H1 (cell line): Measurements from ENCODE around the gene ABLIM1. TPM values are rescaled to one million over a fixed set of nuclear protein-coding genes. Genes with fewer than 3 reads are reported as not detected.

ENCODE experiments used
- CTCF ChIA-PET: fragments of 300-600 bp; sonication (Branson Sonifier 250); formaldehyde crosslinking; loops from one replicate; lab custom pipeline; 2021; ENCODE audit not compliant: partially characterized antibody; lab: Charles Lee
- POLR2A ChIA-PET: fragments of 300-600 bp; sonication (Branson Sonifier 250); formaldehyde crosslinking; loops from one replicate; lab custom pipeline; 2021; ENCODE audit warnings: inconsistent platforms; ENCODE audit not compliant: partially characterized antibody; lab: Charles Lee
- DNase-seq, 2 experiments: peaks; one replicate each; pipeline versions ENCODE4 v3.0.0 to v3.0.0-alpha.2; 2010 to 2022; ENCODE audit warnings: low spot score in 2 of 2, low read depth in 1 of 2, mixed read lengths in 1 of 2
- FAIRE-seq: peaks from 2 replicates; lab custom pipeline; 2011; peaks lifted over from hg19 to GRCh38; lab: Jason Lieb, UNC
- H2AFZ ChIP-seq: 2 replicates; pipeline ENCODE4 v1.8.1; 2012; ENCODE audit warnings: low read length, inconsistent platforms
- H2AK5ac ChIP-seq: 2 replicates; pipeline ENCODE4 v1.6.1; 2013; ENCODE audit warnings: low read depth, low read length
- H2BK120ac ChIP-seq: replicated peaks from 2 replicates; pipeline ENCODE3; 2013; ENCODE audit warnings: low read depth, low read length, inconsistent platforms
- H2BK12ac ChIP-seq: 2 replicates; pipeline ENCODE4 v1.6.1; 2013; ENCODE audit warnings: low read depth, low read length
- H2BK15ac ChIP-seq: 2 replicates; pipeline ENCODE4 v1.6.1; 2013; ENCODE audit warnings: low read length
- H2BK20ac ChIP-seq: 2 replicates; pipeline ENCODE4 v1.6.1; 2013; ENCODE audit warnings: low read length
- H2BK5ac ChIP-seq: 2 replicates; pipeline ENCODE4 v1.6.1; 2013; ENCODE audit warnings: low read depth, low read length
- H3K14ac ChIP-seq: 2 replicates; pipeline ENCODE4 v1.6.1; 2013; ENCODE audit warnings: inconsistent platforms; ENCODE audit not compliant: insufficient read length
- H3K18ac ChIP-seq: 2 replicates; pipeline ENCODE4 v1.6.1; 2013; ENCODE audit warnings: low read length; ENCODE audit errors: extremely low read depth
- H3K23ac ChIP-seq: 2 replicates; pipeline ENCODE4 v1.6.1; 2013; ENCODE audit warnings: inconsistent platforms; ENCODE audit not compliant: insufficient read length
- H3K23me2 ChIP-seq: 2 replicates; pipeline ENCODE4 v1.6.1; 2013; ENCODE audit warnings: low read depth, low read length
- H3K27ac ChIP-seq: 2 replicates; pipeline ENCODE4 v1.6.1; 2011; ENCODE audit warnings: low read depth, low read length, inconsistent platforms
- H3K27me3 ChIP-seq, 4 experiments: replicated peaks in 1 of 4; 1 replicate in 1 of 4; 2 replicates in 3 of 4; pipeline versions ENCODE4 v1.6.1 to v1.8.1; 2011 to 2013; ENCODE audit warnings: low read length in 3 of 4, mild to moderate bottlenecking in 3 of 4, inconsistent platforms in 2 of 4, mixed read lengths in 2 of 4, moderate library complexity in 1 of 4; ENCODE audit not compliant: control insufficient read depth in 3 of 4, insufficient read depth in 3 of 4; ENCODE audit errors: extremely low read depth in 1 of 4
- H3K36me3 ChIP-seq, 4 experiments: 2 replicates each; pipeline versions ENCODE4 v1.6.1 to v1.8.1; 2011 to 2013; ENCODE audit warnings: mild to moderate bottlenecking in 4 of 4, low read length in 3 of 4, moderate library complexity in 2 of 4, control low read depth in 1 of 4, inconsistent platforms in 1 of 4; ENCODE audit not compliant: insufficient read depth in 4 of 4, control insufficient read depth in 2 of 4
- H3K4ac ChIP-seq: replicated peaks from 2 replicates; pipeline ENCODE3; 2013; ENCODE audit warnings: low read length, low read depth, mixed read lengths, inconsistent platforms; ENCODE audit not compliant: insufficient read length
- H3K4me1 ChIP-seq, 4 experiments: replicated peaks in 1 of 4; 1 replicate in 1 of 4; 2 replicates in 3 of 4; pipeline versions ENCODE4 v1.6.1 to v1.8.1; 2011 to 2013; ENCODE audit warnings: low read length in 3 of 4, inconsistent platforms in 2 of 4, mixed read lengths in 1 of 4; ENCODE audit not compliant: insufficient read depth in 4 of 4, control insufficient read depth in 3 of 4
- H3K4me2 ChIP-seq, 2 experiments: 2 replicates each; pipeline versions ENCODE4 v1.6.1 to v1.8.1; 2011 to 2013; ENCODE audit warnings: low read depth in 2 of 2, low read length in 2 of 2, control low read depth in 1 of 2, inconsistent platforms in 1 of 2, mild to moderate bottlenecking in 1 of 2; ENCODE audit not compliant: insufficient read depth in 1 of 2
- H3K4me3 ChIP-seq, 4 experiments: fragments of 200-600, 300-600 bp in 1 of 4; sonication (generic), shearing (Covaris generic), sonication (Bioruptor Twin) in 1 of 4; 2 replicates each; pipeline versions ENCODE4 v1.5.1 to v1.8.1; 2011 to 2016; ENCODE audit warnings: low read length in 4 of 4, low read depth in 3 of 4, control low read depth in 2 of 4, inconsistent platforms in 2 of 4, mild to moderate bottlenecking in 2 of 4, mixed read lengths in 1 of 4, moderate library complexity in 1 of 4; ENCODE audit not compliant: insufficient read depth in 2 of 4; ENCODE audit errors: extremely low read depth in 1 of 4
- H3K56ac ChIP-seq: replicated peaks from 2 replicates; pipeline ENCODE3; 2013; ENCODE audit warnings: low read depth, mild to moderate bottlenecking, mixed read lengths, low read length, inconsistent platforms; ENCODE audit not compliant: insufficient read length
- H3K79me1 ChIP-seq: 2 replicates; pipeline ENCODE4 v1.6.1; 2013; ENCODE audit warnings: low read depth, low read length, control low read depth
- H3K79me2 ChIP-seq, 2 experiments: 2 replicates each; pipeline versions ENCODE4 v1.6.1 to v1.8.1; 2012 to 2013; ENCODE audit warnings: low read length in 2 of 2, mild to moderate bottlenecking in 2 of 2, inconsistent platforms in 1 of 2; ENCODE audit not compliant: insufficient read depth in 2 of 2, control insufficient read depth in 1 of 2
- H3K9ac ChIP-seq, 4 experiments: replicated peaks in 1 of 4; 1 replicate in 1 of 4; 2 replicates in 3 of 4; pipeline versions ENCODE4 v1.6.1 to v1.8.1; 2011 to 2013; ENCODE audit warnings: low read depth in 3 of 4, low read length in 3 of 4, control low read depth in 2 of 4, mild to moderate bottlenecking in 2 of 4, moderate library complexity in 2 of 4, inconsistent platforms in 1 of 4; ENCODE audit errors: extremely low read depth in 1 of 4
- H3K9me3 ChIP-seq, 2 experiments: 2 replicates each; pipeline versions ENCODE4 v1.6.1 to v1.8.1; 2012 to 2013; ENCODE audit warnings: mild to moderate bottlenecking in 2 of 2, moderate library complexity in 2 of 2, control low read depth in 1 of 2, inconsistent platforms in 1 of 2, low read depth in 1 of 2, low read length in 1 of 2, mixed read lengths in 1 of 2; ENCODE audit not compliant: insufficient read depth in 2 of 2
- H4K20me1 ChIP-seq, 2 experiments: replicated peaks in 1 of 2; 2 replicates each; pipeline versions ENCODE3 to v1.8.1; 2011 to 2013; ENCODE audit warnings: inconsistent platforms in 2 of 2, low read length in 2 of 2, mild to moderate bottlenecking in 1 of 2; ENCODE audit not compliant: insufficient read depth in 2 of 2, control insufficient read depth in 1 of 2
- H4K5ac ChIP-seq: 2 replicates; pipeline ENCODE4 v1.6.1; 2013; ENCODE audit warnings: low read length, low read depth, mixed read lengths, inconsistent platforms; ENCODE audit not compliant: insufficient read length
- H4K8ac ChIP-seq: 2 replicates; pipeline ENCODE4 v1.8.0; 2013; ENCODE audit warnings: mild to moderate bottlenecking, moderate library complexity, low read length, inconsistent platforms; ENCODE audit not compliant: insufficient read depth; ENCODE audit errors: extremely low read depth
- H4K91ac ChIP-seq: replicated peaks from 2 replicates; pipeline ENCODE3; 2013; ENCODE audit warnings: low read length, mixed read lengths, inconsistent platforms; ENCODE audit not compliant: insufficient read length
- BACH1 ChIP-seq: IDR thresholded peaks from 2 replicates; pipeline ENCODE4 v1.6.1; 2012; ENCODE audit warnings: low read length, improper control_type of control experiment
- GABPA ChIP-seq: IDR thresholded peaks from 2 replicates; pipeline ENCODE4 v1.6.1; 2011; ENCODE audit warnings: mild to moderate bottlenecking, low read length, moderate library complexity, borderline replicate concordance; ENCODE audit not compliant: insufficient read depth
- HDAC2 ChIP-seq, 2 experiments: fragments of 300-600 bp in 1 of 2; sonication (generic) in 1 of 2; IDR thresholded peaks; 2 replicates each; pipeline ENCODE4 v1.6.1; 2011 to 2012; ENCODE audit warnings: low read depth in 2 of 2, low read length in 2 of 2, mild to moderate bottlenecking in 2 of 2, moderate library complexity in 2 of 2, borderline replicate concordance in 1 of 2, inconsistent platforms in 1 of 2
- KDM5A ChIP-seq: fragments of 200-600 bp; IDR thresholded peaks from 2 replicates; pipeline ENCODE4 v1.7.1; 2012; ENCODE audit warnings: mild to moderate bottlenecking, low read length, inconsistent platforms, mixed read lengths
- NANOG ChIP-seq: IDR thresholded peaks from 2 replicates; pipeline ENCODE4 v1.6.1; 2011; ENCODE audit warnings: low read length, low read depth, mild to moderate bottlenecking, inconsistent platforms; ENCODE audit not compliant: insufficient read depth, poor library complexity, severe bottlenecking
- NRF1 ChIP-seq: IDR thresholded peaks from 2 replicates; pipeline ENCODE4 v1.6.1; 2011; ENCODE audit warnings: mild to moderate bottlenecking, low read depth, low read length, improper control_type of control experiment
- POLR2A ChIP-seq, 2 experiments: IDR thresholded peaks; 1 replicate in 1 of 2; 2 replicates in 1 of 2; pipeline ENCODE4 v1.6.1; 2011; ENCODE audit warnings: low read depth in 2 of 2, low read length in 2 of 2, mild to moderate bottlenecking in 2 of 2; ENCODE audit errors: control extremely low read depth in 1 of 2
- POLR2AphosphoS5 ChIP-seq: IDR thresholded peaks from 2 replicates; pipeline ENCODE4 v1.6.1; 2011; ENCODE audit warnings: low read depth, low read length
- SRF ChIP-seq: IDR thresholded peaks from 2 replicates; pipeline ENCODE4 v1.6.1; 2011; ENCODE audit warnings: mild to moderate bottlenecking, low read depth, low read length, moderate library complexity
- TBP ChIP-seq: IDR thresholded peaks from 2 replicates; pipeline ENCODE4 v1.6.1; 2011; ENCODE audit warnings: low read depth, low read length, improper control_type of control experiment
- TCF12 ChIP-seq: IDR thresholded peaks from 2 replicates; pipeline ENCODE4 v1.6.1; 2011; ENCODE audit warnings: low read depth, mild to moderate bottlenecking, low read length
- TEAD4 ChIP-seq: IDR thresholded peaks from 2 replicates; pipeline ENCODE4 v1.6.1; 2012; ENCODE audit warnings: low read depth, low read length, inconsistent platforms, mixed read lengths
- WGBS, 2 experiments: shearing (Covaris generic) in 1 of 2; methylation state at CpG; one replicate each; pipeline versions ENCODE4 v1.1.6 to v1.1.7; 2013 to 2015; ENCODE audit warnings: low lambda C conversion rate in 2 of 2, mixed read lengths in 2 of 2, inconsistent platforms in 1 of 2, low coverage in 1 of 2, missing lambda C conversion rate in 1 of 2; ENCODE audit not compliant: insufficient replicate concordance in 2 of 2, insufficient coverage in 1 of 2, insufficient read length in 1 of 2; ENCODE audit errors: extremely low coverage in 1 of 2, missing lambda C conversion rate in 1 of 2; 5-methylcytosine and 5-hydroxymethylcytosine counted together
- polyA plus RNA-seq, 7 experiments: library from polyadenylated mRNA; depleted of rRNA in 3 of 7; stranded (reverse) in 5 of 7; unstranded in 2 of 7; fragments of >200 nt in 5 of 7; fragments of 200-250 nt in 2 of 7; gene quantifications; 1 replicate in 5 of 7; 2 replicates in 1 of 7; 4 replicates in 1 of 7; pipeline versions ENCODE4 v1.2.1 to v1.2.3, GENCODE V29; 2011 to 2013; ENCODE audit warnings: missing spikeins in 2 of 7, mixed read lengths in 2 of 7
- total RNA-seq: library from RNA; stranded (reverse); fragmentation: NEBNext Ultra II Directional; extraction: Animal tissue kit (Norgen Biotek cat#: 25700); gene quantifications from 2 replicates; pipeline ENCODE4 v1.2.1, GENCODE V29; 2021

ABLIM1 gene
- total and polyA plus RNA-seq, 2 of the 8 experiments (the other 6 are each of a cell fraction or from before 2014, with no cell fraction given): 51.2 to 51.7 TPM

DNA sequence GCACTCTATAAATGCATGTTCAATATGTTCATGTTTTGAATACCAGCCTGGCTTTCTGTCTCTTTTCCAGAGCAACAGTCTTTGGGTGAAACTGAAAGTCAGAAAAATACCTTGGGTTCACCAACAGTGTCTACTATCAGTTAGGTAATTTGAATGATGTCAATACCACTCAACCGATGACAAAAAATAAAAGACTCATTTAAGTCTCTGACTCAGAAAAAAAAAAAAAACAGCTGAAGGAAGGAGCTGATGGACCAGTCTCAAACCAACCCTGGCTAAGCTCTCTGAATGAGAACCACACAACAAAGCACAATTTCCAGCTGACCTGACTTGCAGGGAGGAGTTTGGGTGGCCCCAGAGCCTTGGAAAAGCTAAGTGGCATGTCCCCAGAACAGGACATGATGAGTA is 42.5 kb downstream of the ABLIM1 start:
- no peaks in the 10 kb centered on the region for H3K4me1 ChIP-seq
- no peaks in the 10 kb centered on the region for H3K36me3 ChIP-seq
- H3K27ac ChIP-seq: no peak overlapping the region
- 86% methylated on average over 1 of the region's 1 CpG; no CpG with 5 or more reads in 1 of the 2 experiments for WGBS, 2 experiments
- no peak overlapping the region for H2BK20ac ChIP-seq
- H3K23ac ChIP-seq: no peak overlapping the region
- CTCF ChIA-PET: interaction anchor here (0.9 to 2.4 kb wide), 3 partner anchors 15 to 80 kb away, joined by 5 to 8 read pairs (median 5); no protein-coding TSS in a partner anchor
- H2AK5ac ChIP-seq: no peak overlapping the region
- H3K79me1 ChIP-seq: no peaks in the 10 kb centered on the region
- no peak overlapping the region for H3K4ac ChIP-seq
- H3K9me3 ChIP-seq: no peaks in the 10 kb centered on the region
- no peak overlapping the region for H2BK120ac ChIP-seq
- H3K27me3 ChIP-seq: no peaks in the 10 kb centered on the region; a peak in 1 of 7 replicates
- H3K56ac ChIP-seq: no peak overlapping the region
- no peak overlapping the region for H3K4me2 ChIP-seq
- H4K5ac ChIP-seq: no peak overlapping the region
- H2BK15ac ChIP-seq: no peak overlapping the region
- H2BK5ac ChIP-seq: no peak overlapping the region
- H2AFZ ChIP-seq: no peak overlapping the region
- no peaks in the 10 kb centered on the region for H4K20me1 ChIP-seq
- H3K9ac ChIP-seq: no peak overlapping the region
- H3K4me3 ChIP-seq: no peak overlapping the region
- no peak overlapping the region for H3K14ac ChIP-seq
- H3K79me2 ChIP-seq: no peaks in the 10 kb centered on the region
- no peak for DNase-seq
- POLR2A ChIA-PET: no interaction called here
- no peak overlapping the region for H2BK12ac ChIP-seq
- FAIRE-seq: no peak
- no peak overlapping the region for H3K18ac ChIP-seq
- H4K91ac ChIP-seq: no peak overlapping the region
- TF ChIP-seq TBP: no peak
- TF ChIP-seq TCF12: no peak
- TF ChIP-seq GABPA: no peak
- no peak for TF ChIP-seq HDAC2 (IDR thresholded peaks at IDR 0.05; ENCODE audit: borderline replicate concordance in 1 of 2, low read depth in 2 of 2, low read length in 2 of 2)
- TF ChIP-seq SRF: no peak
- TF ChIP-seq TEAD4: no peak
- TF ChIP-seq POLR2A (IDR thresholded peaks at IDR 0.05; ENCODE audit: control extremely low read depth in 1 of 2, low read depth in 2 of 2, low read length in 2 of 2): no peak
- no peak for TF ChIP-seq NRF1
- no peak for TF ChIP-seq BACH1
- TF ChIP-seq KDM5A: no peak
- TF ChIP-seq NANOG: no peak
- no peak for TF ChIP-seq POLR2AphosphoS5
- H4K8ac ChIP-seq: no peak overlapping the region
- H3K23me2 ChIP-seq: no peaks in the 10 kb centered on the region
